H54 (cell line): ENCODE results near the gene SYAP1.
"Not testable (repeated sequence)": the region's sequence is repeated elsewhere in the genome, so short reads cannot be mapped to it uniquely, and the experiment has no call there.

ENCODE experiments used
- DNase-seq: peaks from one replicate; pipeline ENCODE4 v3.0.0; 2011; ENCODE audit warnings: low spot score, mixed read lengths; ENCODE audit not compliant: insufficient read length
- FAIRE-seq: peaks from 3 replicates; lab custom pipeline; 2011; peaks lifted over from hg19 to GRCh38; lab: Jason Lieb, UNC
- POLR2A ChIP-seq: IDR thresholded peaks from 2 replicates; pipeline ENCODE4 v1.6.1; 2011; ENCODE audit warnings: low read depth, mild to moderate bottlenecking, low read length

SYAP1 gene

DNA sequence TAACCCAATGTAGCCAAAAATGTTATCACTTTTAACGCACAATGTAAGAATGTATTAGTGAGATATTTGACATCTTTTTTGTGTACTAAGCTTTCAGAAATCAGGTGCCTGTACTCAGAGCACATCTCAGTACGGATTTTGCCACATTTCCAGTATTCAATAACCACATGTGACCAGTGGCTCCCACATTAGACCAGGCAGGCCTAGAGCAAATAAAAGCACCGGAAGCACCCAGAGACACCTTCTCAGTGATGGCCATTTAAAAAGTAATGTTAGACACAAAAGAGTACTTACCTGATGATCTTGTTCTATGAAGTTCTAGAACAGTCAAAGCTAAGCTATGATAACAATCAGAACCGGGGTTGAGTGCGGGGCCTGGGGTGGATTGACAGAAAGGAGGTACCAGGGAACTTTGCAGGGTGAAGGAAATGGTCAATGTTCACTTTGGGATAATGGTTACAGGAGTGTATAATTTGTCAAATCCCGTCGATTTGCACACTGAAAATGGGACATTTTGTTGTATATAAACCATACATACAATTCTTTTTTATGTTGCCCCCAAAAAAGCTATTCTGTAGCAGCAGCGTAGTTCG is 8.1 kb upstream of the SYAP1 start:
- TF ChIP-seq POLR2A = no peak
- DNase-seq (no peak), FAIRE-seq (no peak)

- TF ChIP-seq POLR2A = no peak
- no peak for DNase-seq
- no peak for FAIRE-seq
Observed at GRCh38 chrX:16711893-16712547, 7.4 kb upstream of the SYAP1 start.

GRCh38 chrX:16712548-16713155 is 6.8 kb upstream of the SYAP1 start, which contains the start of gene CTPS2:
Gene CTPS2 (minus strand): TSS chrX:16712669. CDS start chrX:16702902, 9,767 bp downstream.
- FAIRE-seq = no peak
- TF ChIP-seq POLR2A = peak; percentile 43; the same call in 1 of the 2 replicates
- DNase-seq = peak; percentile 48

DNA sequence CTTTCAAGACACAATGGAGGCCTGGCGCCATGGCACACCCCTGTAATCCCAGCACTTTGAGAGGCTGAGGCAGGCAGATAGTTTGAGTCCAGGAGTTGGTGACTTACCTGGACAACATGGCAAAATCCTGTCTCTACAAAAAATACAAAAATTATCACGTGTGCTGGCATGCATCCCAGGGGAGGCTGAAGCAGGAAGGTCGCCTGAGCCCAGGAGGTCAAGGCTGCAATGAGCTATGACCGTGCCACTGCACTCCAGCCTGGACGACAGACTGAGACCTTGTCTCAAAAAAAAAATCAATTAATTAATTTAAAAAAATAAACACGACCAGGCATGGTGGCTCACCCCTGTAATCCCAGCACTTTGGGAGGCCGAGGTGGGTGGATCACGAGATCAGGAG is 4.9 kb upstream of the SYAP1 start:
- TF ChIP-seq POLR2A = no peak
- FAIRE-seq = no peak

DNA sequence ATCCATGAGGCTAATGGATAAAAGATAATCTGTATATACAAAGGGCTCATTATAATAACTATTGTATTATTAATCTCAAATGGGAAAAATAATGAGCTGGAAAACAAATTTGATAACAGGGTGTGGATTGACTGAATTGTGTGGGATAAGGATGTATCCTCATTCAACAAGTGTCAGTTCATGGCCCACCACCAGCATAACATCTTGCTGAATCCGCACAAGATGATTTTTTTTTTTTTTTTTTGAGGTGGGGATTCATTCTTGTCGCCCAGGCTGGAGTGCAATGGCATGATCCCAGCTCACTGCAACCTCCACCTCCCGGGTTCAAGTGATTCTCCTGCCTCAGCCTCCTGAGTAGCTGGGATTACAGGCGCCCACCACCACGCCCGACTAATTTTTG is 3.8 kb upstream of the SYAP1 start:
- FAIRE-seq, DNase-seq: not testable (repeated sequence)

More for the DNA sequence above, 4.9 kb upstream of the SYAP1 start:
- no peak for DNase-seq

GRCh38 chrX:16716451-16716850 is 3.0 kb upstream of the SYAP1 start:
- not testable (repeated sequence) for FAIRE-seq, DNase-seq

DNA sequence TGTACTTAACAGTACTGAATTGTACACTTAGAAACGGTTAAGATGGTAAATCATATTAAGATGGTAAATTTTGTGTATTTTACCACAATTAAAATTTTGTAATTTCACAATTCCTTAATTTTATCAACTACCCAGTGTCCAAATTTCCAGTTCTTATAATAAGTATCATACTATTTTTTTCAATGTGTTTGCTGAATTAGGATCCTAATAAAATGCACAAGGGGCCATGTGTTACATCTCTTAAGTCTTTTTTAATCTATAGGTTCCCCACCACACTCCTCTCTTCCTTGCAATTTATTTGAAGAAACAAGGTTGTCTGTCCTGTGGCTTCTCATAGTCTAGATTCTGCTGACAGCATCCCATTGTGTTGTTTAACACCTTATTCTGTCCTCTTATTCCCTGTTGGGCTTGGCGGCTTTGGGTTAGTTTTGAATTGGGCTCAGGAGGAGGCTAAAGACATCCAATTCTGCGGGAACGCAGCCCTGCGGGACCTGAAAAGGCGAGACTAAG is 533 bp upstream of the SYAP1 start:
- FAIRE-seq = no peak
- no peak for TF ChIP-seq POLR2A
- no peak for DNase-seq

GRCh38 chrX:16722481-16722880 is 3.1 kb downstream of the SYAP1 start:
- no peak for FAIRE-seq
- no peak for DNase-seq
- TF ChIP-seq POLR2A = no peak

DNA sequence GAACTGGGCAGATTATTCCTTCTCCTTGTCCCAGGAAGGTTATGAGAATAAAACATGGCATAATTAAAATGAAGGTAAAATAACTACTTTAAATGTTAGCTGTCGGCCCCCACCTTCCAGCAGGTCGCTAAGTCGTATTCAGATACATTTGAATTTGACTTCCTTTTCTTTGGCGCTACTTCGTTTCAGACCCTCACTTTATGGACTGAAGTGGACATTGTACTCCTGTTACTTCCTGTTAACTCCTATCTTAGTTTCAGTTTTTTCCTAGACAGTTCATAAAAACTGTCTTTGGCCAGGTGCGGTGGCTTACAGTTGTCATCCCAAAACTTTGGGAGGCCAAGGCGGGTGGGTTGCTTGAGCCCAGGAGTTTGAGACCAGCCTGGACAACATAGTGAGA is 5.7 kb downstream of the SYAP1 start:
- no peak for TF ChIP-seq POLR2A
- DNase-seq (no peak), FAIRE-seq (no peak)

GRCh38 chrX:16726347-16726988 is 7.1 kb downstream of the SYAP1 start:
- DNase-seq, FAIRE-seq: not testable (repeated sequence)

- DNase-seq = no peak
- no peak for FAIRE-seq
- TF ChIP-seq POLR2A = no peak
Observed at GRCh38 chrX:16727637-16728036, 8.2 kb downstream of the SYAP1 start.

DNA sequence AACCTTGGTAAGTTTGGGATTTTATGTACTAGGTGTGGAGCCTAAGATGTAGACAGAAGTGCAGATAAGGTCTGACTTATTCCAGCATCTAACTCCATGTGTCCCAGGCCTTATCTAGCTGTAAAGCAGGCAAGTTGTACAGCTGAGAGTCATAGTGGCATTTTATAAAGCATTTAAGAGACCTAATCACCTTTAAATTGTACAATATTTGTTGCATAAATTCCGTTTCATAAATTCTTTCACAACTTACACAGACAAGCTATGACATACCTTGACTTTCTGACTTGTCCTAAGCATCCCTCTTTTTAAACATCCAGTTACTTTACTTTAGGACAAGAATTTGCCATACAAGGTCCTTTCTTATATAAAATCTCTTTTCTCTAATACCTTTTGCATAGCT is 11.0 kb downstream of the SYAP1 start:
- no peak for DNase-seq
- TF ChIP-seq POLR2A = no peak
- FAIRE-seq = no peak

DNA sequence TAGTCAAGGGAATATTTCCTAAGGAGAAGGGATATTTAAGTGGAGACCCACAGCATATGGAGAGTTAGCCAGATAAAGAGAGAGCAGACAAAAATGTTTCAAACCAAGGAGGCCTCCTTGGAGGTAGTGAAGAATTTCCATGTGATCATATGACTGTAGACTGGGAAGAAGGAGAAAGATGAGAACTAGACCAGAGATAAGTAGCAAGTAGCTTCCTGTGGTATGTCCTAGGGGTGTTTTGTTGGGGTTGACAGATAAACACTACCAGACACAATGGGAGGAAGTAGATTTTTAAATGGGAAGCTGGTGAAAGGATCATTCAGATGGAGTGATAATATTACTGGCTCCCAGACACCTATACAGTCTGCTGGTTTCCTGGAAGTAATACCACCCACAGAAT is 13.6 kb downstream of the SYAP1 start:
- FAIRE-seq (no peak), DNase-seq (no peak)
- TF ChIP-seq POLR2A = no peak

- no peak for DNase-seq
- no peak for TF ChIP-seq POLR2A
- FAIRE-seq = no peak
Observed at GRCh38 chrX:16737024-16737423, 17.6 kb downstream of the SYAP1 start.
